ENCODE data around the gene GARS1. TPM values are rescaled to one million over a fixed set of nuclear protein-coding genes. Genes with fewer than 3 reads are reported as not detected.
"Not testable (repeated sequence)": the region's sequence is repeated elsewhere in the genome, so short reads cannot be mapped to it uniquely, and the experiment has no call there.

The GARS1 gene
- total and polyA plus RNA-seq, 10 donors, result 41.0 to 90.1 (median 52.1) TPM

- peak overlapping the region in 3 of 8 donors; percentile 28 to 57 (median 36) for H3K27ac ChIP-seq
- intact Hi-C loops (cut with DNase I; ENCODE audit: low total_unique reads), result loop anchor here (10.0 kb wide), 1 partner anchor 399 kb away; no protein-coding TSS in a partner anchor
- TF ChIP-seq CTCF (IDR thresholded peaks at IDR 0.05 in 8 of 11, conservative IDR thresholded peaks at IDR 0.05 in 3 of 11) (no peak), POLR2AphosphoS5 (IDR thresholded peaks at IDR 0.05) (no peak), POLR2A (IDR thresholded peaks at IDR 0.05) (no peak)
- peaks cover 0 to 28% (median 11%) of the 10 kb centered on the region in 6 donors for H3K4me1 ChIP-seq
- 86 to 92% (median 90%) methylated on average over 18 of the region's 18 CpGs for WGBS, 5 donors
- H3K9me3 ChIP-seq, result no peaks in the 10 kb centered on the region
- DNase-seq, result no peak
- H3K36me3 ChIP-seq, result peaks cover 0 to 97% (median 45%) of the 10 kb centered on the region in 6 donors
- H3K27me3 ChIP-seq (replicated peaks in 1 of 7), result no peaks in the 10 kb centered on the region
- H3K4me3 ChIP-seq, result no peak overlapping the region
These were observed 31.2 kb upstream of the GARS1 start for GRCh38 chr7:30563326-30563942.

GRCh38 chr7:30564243-30564892, 30.3 kb upstream of the GARS1 start:
- intact Hi-C loops (cut with DNase I; ENCODE audit: low total_unique reads), result loop anchor here (10.0 kb wide), 1 partner anchor 400 kb away; no protein-coding TSS in a partner anchor
- 48 to 60% (median 52%) methylated on average over 7 of the region's 7 CpGs for WGBS, 5 donors
- no peaks in the 10 kb centered on the region for H3K9me3 ChIP-seq
- peaks cover 0 to 28% (median 11%) of the 10 kb centered on the region in 6 donors for H3K4me1 ChIP-seq
- peak; percentile 65 to 92 (median 84) for TF ChIP-seq CTCF (IDR thresholded peaks at IDR 0.05 in 8 of 11, conservative IDR thresholded peaks at IDR 0.05 in 3 of 11)
- TF ChIP-seq POLR2AphosphoS5 (IDR thresholded peaks at IDR 0.05), result peak in 2 of 3 donors; percentile 29 to 56
- TF ChIP-seq POLR2A (IDR thresholded peaks at IDR 0.05), result no peak
- H3K27me3 ChIP-seq (replicated peaks in 1 of 7), result no peaks in the 10 kb centered on the region
- peaks cover 0 to 95% (median 49%) of the 10 kb centered on the region in 6 donors for H3K36me3 ChIP-seq
- DNase-seq, result peak; percentile 88
- no peak overlapping the region for H3K27ac ChIP-seq
- no peak overlapping the region for H3K4me3 ChIP-seq

GRCh38 chr7:30566596-30566995, 28.1 kb upstream of the GARS1 start:
- Histone ChIP-seq H3K4me1 (peaks cover 0 to 28% (median 11%) of the 10 kb centered on the region in 6 donors), H3K27ac (no peak overlapping the region), H3K36me3 (peaks cover 0 to 89% (median 52%) of the 10 kb centered on the region in 6 donors), H3K9me3 (peaks cover 0 to 8% (median 3%) of the 10 kb centered on the region in 8 donors), H3K4me3 (no peak overlapping the region), H3K27me3 (replicated peaks in 1 of 7) (no peaks in the 10 kb centered on the region)
- intact Hi-C loops (cut with DNase I; ENCODE audit: low total_unique reads), result loop anchor here (5.0 to 10.0 kb wide), 3 partner anchors 289 to 689 kb away; no protein-coding TSS in a partner anchor
- TF ChIP-seq POLR2AphosphoS5 (IDR thresholded peaks at IDR 0.05) (no peak), POLR2A (IDR thresholded peaks at IDR 0.05) (no peak), CTCF (IDR thresholded peaks at IDR 0.05 in 8 of 11, conservative IDR thresholded peaks at IDR 0.05 in 3 of 11) (no peak)
- no peak for DNase-seq
- WGBS, 5 donors, result 90 to 98% (median 94%) methylated on average over 2 of the region's 2 CpGs

GRCh38 chr7:30567081-30567480, 27.6 kb upstream of the GARS1 start:
- peaks cover 0 to 86% (median 53%) of the 10 kb centered on the region in 6 donors for H3K36me3 ChIP-seq
- H3K4me3 ChIP-seq, result no peak overlapping the region
- intact Hi-C loops (cut with DNase I; ENCODE audit: low total_unique reads), result loop anchor here (5.0 to 10.0 kb wide), 3 partner anchors 290 to 690 kb away; no protein-coding TSS in a partner anchor
- TF ChIP-seq POLR2AphosphoS5 (IDR thresholded peaks at IDR 0.05) (no peak), CTCF (IDR thresholded peaks at IDR 0.05 in 8 of 11, conservative IDR thresholded peaks at IDR 0.05 in 3 of 11) (no peak), POLR2A (IDR thresholded peaks at IDR 0.05) (no peak)
- 81 to 91% (median 86%) methylated on average over 4 of the region's 4 CpGs for WGBS, 5 donors
- H3K9me3 ChIP-seq, result peaks cover 0 to 8% (median 3%) of the 10 kb centered on the region in 8 donors
- H3K27ac ChIP-seq, result no peak overlapping the region
- no peak for DNase-seq
- H3K4me1 ChIP-seq, result peaks cover 0 to 23% (median 10%) of the 10 kb centered on the region in 6 donors
- no peaks in the 10 kb centered on the region for H3K27me3 ChIP-seq (replicated peaks in 1 of 7)

- 95 to 98% (median 97%) methylated on average over 4 of the region's 4 CpGs for WGBS, 5 donors
- H3K27ac ChIP-seq; DNase-seq; H3K27me3 ChIP-seq (replicated peaks in 1 of 7); H3K4me3 ChIP-seq; H3K4me1 ChIP-seq; H3K9me3 ChIP-seq; intact Hi-C loops (cut with DNase I; ENCODE audit: low total_unique reads): not testable (repeated sequence)
- peaks cover 0 to 88% (median 55%) of the 10 kb centered on the region in 6 donors for H3K36me3 ChIP-seq
These were observed 24.4 kb upstream of the GARS1 start for GRCh38 chr7:30570238-30570637.
